HEK293 (cell line): ENCODE data around the gene CYB5R3.

ENCODE experiments used
- ELK4 ChIP-seq: IDR thresholded peaks from 2 replicates; pipeline ENCODE4 v1.6.1; 2011; ENCODE audit warnings: mild to moderate bottlenecking, low read depth, low read length, borderline replicate concordance
- GLIS2 ChIP-seq: fragments of 450-650 bp; formaldehyde crosslinking; IDR thresholded peaks from 2 replicates; pipeline ENCODE4 v1.5.1; 2016; ENCODE audit warnings: missing biosample characterization, missing genetic modification characterization
- HIC1 ChIP-seq: fragments of 450-650 bp; formaldehyde crosslinking; IDR thresholded peaks from 2 replicates; pipeline ENCODE4 v1.5.1; 2016; ENCODE audit warnings: missing biosample characterization, missing genetic modification characterization
- MEIS1 ChIP-seq: sonication (generic); formaldehyde crosslinking; IDR thresholded peaks from 2 replicates; pipeline ENCODE4 v1.8.1; 2022; ENCODE audit warnings: missing genetic modification reagents, mild to moderate bottlenecking, borderline replicate concordance
- SCRT1 ChIP-seq: fragments of 450-650 bp; formaldehyde crosslinking; IDR thresholded peaks from 2 replicates; pipeline ENCODE4 v1.5.1; 2016; ENCODE audit warnings: missing biosample characterization, missing genetic modification characterization, borderline replicate concordance
- ZBTB8A ChIP-seq: fragments of 450-650 bp; formaldehyde crosslinking; IDR thresholded peaks from 2 replicates; pipeline ENCODE4 v1.5.1; 2016; ENCODE audit warnings: missing biosample characterization, missing genetic modification characterization
- ZFP3 ChIP-seq: fragments of 450-650 bp; formaldehyde crosslinking; IDR thresholded peaks from 2 replicates; pipeline ENCODE4 v1.5.1; 2016; ENCODE audit warnings: low read depth, missing biosample characterization, missing genetic modification characterization
- ZFP69B ChIP-seq: fragments of 450-650 bp; formaldehyde crosslinking; IDR thresholded peaks from 2 replicates; pipeline ENCODE4 v1.5.1; 2016; ENCODE audit warnings: missing biosample characterization, missing genetic modification characterization
- ZIC2 ChIP-seq: fragments of 450-650 bp; formaldehyde crosslinking; IDR thresholded peaks from 2 replicates; pipeline ENCODE4 v1.5.1; 2016; ENCODE audit warnings: missing biosample characterization, missing genetic modification characterization
- ZNF112 ChIP-seq: fragments of 450-650 bp; formaldehyde crosslinking; IDR thresholded peaks from 2 replicates; pipeline ENCODE4 v1.5.0; 2017; ENCODE audit warnings: missing biosample characterization, missing genetic modification characterization
- ZNF155 ChIP-seq: fragments of 450-650 bp; formaldehyde crosslinking; IDR thresholded peaks from 2 replicates; pipeline ENCODE4 v1.5.1; 2016; ENCODE audit warnings: missing biosample characterization, missing genetic modification characterization
- ZNF174 ChIP-seq: fragments of 450-650 bp; formaldehyde crosslinking; IDR thresholded peaks from 2 replicates; pipeline ENCODE4 v1.5.0; 2017; ENCODE audit warnings: missing biosample characterization, mild to moderate bottlenecking, missing genetic modification characterization
- ZNF24 ChIP-seq: fragments of 450-650 bp; formaldehyde crosslinking; IDR thresholded peaks from 2 replicates; pipeline ENCODE4 v1.5.1; 2016; ENCODE audit warnings: missing biosample characterization, missing genetic modification characterization
- ZNF26 ChIP-seq: fragments of 450-650 bp; formaldehyde crosslinking; IDR thresholded peaks from 2 replicates; pipeline ENCODE4 v1.5.1; 2016; ENCODE audit warnings: missing biosample characterization, missing genetic modification characterization
- ZNF280D ChIP-seq: fragments of 450-650 bp; formaldehyde crosslinking; IDR thresholded peaks from 2 replicates; pipeline ENCODE4 v1.5.1; 2016; ENCODE audit warnings: missing biosample characterization, missing genetic modification characterization
- ZNF391 ChIP-seq: fragments of 450-650 bp; formaldehyde crosslinking; IDR thresholded peaks from 2 replicates; pipeline ENCODE4 v1.5.1; 2016; ENCODE audit warnings: low read depth, missing biosample characterization, missing genetic modification characterization, borderline replicate concordance
- ZNF423 ChIP-seq: fragments of 450-650 bp; formaldehyde crosslinking; IDR thresholded peaks from 2 replicates; pipeline ENCODE4 v1.5.1; 2016; ENCODE audit warnings: missing biosample characterization, missing genetic modification characterization
- ZNF488 ChIP-seq: fragments of 450-650 bp; formaldehyde crosslinking; IDR thresholded peaks from 2 replicates; pipeline ENCODE4 v1.5.1; 2016; ENCODE audit warnings: missing biosample characterization, missing genetic modification characterization
- ZNF560 ChIP-seq: fragments of 450-650 bp; formaldehyde crosslinking; IDR thresholded peaks from 2 replicates; pipeline ENCODE4 v1.5.1; 2017; ENCODE audit warnings: missing biosample characterization, missing genetic modification characterization, borderline replicate concordance
- ZNF585B ChIP-seq: fragments of 450-650 bp; formaldehyde crosslinking; IDR thresholded peaks from 2 replicates; pipeline ENCODE4 v1.5.1; 2016; ENCODE audit warnings: missing biosample characterization, missing genetic modification characterization
- ZNF621 ChIP-seq: fragments of 450-650 bp; formaldehyde crosslinking; IDR thresholded peaks from 2 replicates; pipeline ENCODE4 v1.5.1; 2017; ENCODE audit warnings: missing biosample characterization, missing genetic modification characterization
- ZNF707 ChIP-seq: fragments of 450-650 bp; formaldehyde crosslinking; IDR thresholded peaks from 2 replicates; pipeline ENCODE4 v1.5.1; 2016; ENCODE audit warnings: missing biosample characterization, missing genetic modification characterization
- ZNF768 ChIP-seq: fragments of 450-650 bp; formaldehyde crosslinking; IDR thresholded peaks from 2 replicates; pipeline ENCODE4 v1.5.1; 2018; ENCODE audit warnings: missing biosample characterization, mild to moderate bottlenecking, missing genetic modification characterization
- ZNF792 ChIP-seq: fragments of 450-650 bp; formaldehyde crosslinking; IDR thresholded peaks from 2 replicates; pipeline ENCODE4 v1.5.1; 2016; ENCODE audit warnings: missing biosample characterization, missing genetic modification characterization
- ZNF837 ChIP-seq: fragments of 450-650 bp; formaldehyde crosslinking; IDR thresholded peaks from 2 replicates; pipeline ENCODE4 v1.5.1; 2016; ENCODE audit warnings: missing biosample characterization, missing genetic modification characterization
- ZSCAN30 ChIP-seq: fragments of 450-650 bp; IDR thresholded peaks from 2 replicates; pipeline ENCODE4 v1.5.1; 2018; ENCODE audit warnings: missing biosample characterization, mild to moderate bottlenecking, missing genetic modification characterization, moderate library complexity
- TF ChIP-seq, protein P1 (sequence below): fragments of 450-650 bp; formaldehyde crosslinking; IDR thresholded peaks from 2 replicates; pipeline ENCODE4 v1.5.1; 2016; ENCODE audit warnings: missing biosample characterization, missing genetic modification characterization
- TF ChIP-seq, protein P2 (sequence below): fragments of 450-650 bp; formaldehyde crosslinking; IDR thresholded peaks from 2 replicates; pipeline ENCODE4 v1.5.1; 2016; ENCODE audit warnings: missing biosample characterization, missing genetic modification characterization

The CYB5R3 gene

GRCh38 chr22:42615092-42615859, 33.9 kb downstream of the CYB5R3 start (continued):
- TF ChIP-seq ZNF792 (tag by site-specific recombination) (0 out of 2 replicates have a peak, but pooled peaks have one; percentile 56), ZNF280D (tag by site-specific recombination) (no peak), ZNF837 (tag by site-specific recombination) (no peak), ZNF621 (tag by site-specific recombination) (no peak), HIC1 (tag by site-specific recombination) (peak; percentile 99), ZSCAN30 (tag by site-specific recombination) (peak; percentile 89), SCRT1 (no peak), ZNF391 (tag by site-specific recombination) (no peak), ZNF560 (tag by site-specific recombination) (no peak), ZNF24 (tag by site-specific recombination) (peak; percentile 83), ZNF26 (tag by site-specific recombination) (no peak), ZFP69B (tag by site-specific recombination) (peak; percentile 83), ZBTB8A (tag by site-specific recombination) (peak; percentile 96), ZNF174 (tag by site-specific recombination) (no peak), ZNF112 (tag by site-specific recombination) (no peak), ZNF488 (no peak), ZNF707 (no peak), MEIS1 (no peak), ZNF155 (no peak), ZNF423 (tag by site-specific recombination) (peak; percentile 69; the same call in 1 of the 2 replicates), ZNF585B (tag by site-specific recombination) (no peak), ZFP3 (tag by site-specific recombination) (0 out of 2 replicates have a peak, but pooled peaks have one; percentile 11), GLIS2 (tag by site-specific recombination) (peak; percentile 65), ZIC2 (tag by site-specific recombination) (peak; percentile 55), ELK4 (no peak), ZNF768 (peak; percentile 81; the same call in 1 of the 2 replicates)
- TF ChIP-seq, protein P1, sequence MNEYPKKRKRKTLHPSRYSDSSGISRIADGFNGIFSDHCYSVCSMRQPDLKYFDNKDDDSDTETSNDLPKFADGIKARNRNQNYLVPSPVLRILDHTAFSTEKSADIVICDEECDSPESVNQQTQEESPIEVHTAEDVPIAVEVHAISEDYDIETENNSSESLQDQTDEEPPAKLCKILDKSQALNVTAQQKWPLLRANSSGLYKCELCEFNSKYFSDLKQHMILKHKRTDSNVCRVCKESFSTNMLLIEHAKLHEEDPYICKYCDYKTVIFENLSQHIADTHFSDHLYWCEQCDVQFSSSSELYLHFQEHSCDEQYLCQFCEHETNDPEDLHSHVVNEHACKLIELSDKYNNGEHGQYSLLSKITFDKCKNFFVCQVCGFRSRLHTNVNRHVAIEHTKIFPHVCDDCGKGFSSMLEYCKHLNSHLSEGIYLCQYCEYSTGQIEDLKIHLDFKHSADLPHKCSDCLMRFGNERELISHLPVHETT (tag by site-specific recombination): no peak; the same call in none of the 2 replicates
- TF ChIP-seq, protein P2, sequence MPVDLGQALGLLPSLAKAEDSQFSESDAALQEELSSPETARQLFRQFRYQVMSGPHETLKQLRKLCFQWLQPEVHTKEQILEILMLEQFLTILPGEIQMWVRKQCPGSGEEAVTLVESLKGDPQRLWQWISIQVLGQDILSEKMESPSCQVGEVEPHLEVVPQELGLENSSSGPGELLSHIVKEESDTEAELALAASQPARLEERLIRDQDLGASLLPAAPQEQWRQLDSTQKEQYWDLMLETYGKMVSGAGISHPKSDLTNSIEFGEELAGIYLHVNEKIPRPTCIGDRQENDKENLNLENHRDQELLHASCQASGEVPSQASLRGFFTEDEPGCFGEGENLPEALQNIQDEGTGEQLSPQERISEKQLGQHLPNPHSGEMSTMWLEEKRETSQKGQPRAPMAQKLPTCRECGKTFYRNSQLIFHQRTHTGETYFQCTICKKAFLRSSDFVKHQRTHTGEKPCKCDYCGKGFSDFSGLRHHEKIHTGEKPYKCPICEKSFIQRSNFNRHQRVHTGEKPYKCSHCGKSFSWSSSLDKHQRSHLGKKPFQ (tag by site-specific recombination): peak; percentile 63
